ENCODE measurements around the gene TMEM232.

TMEM232 gene

GRCh38 chr5:110507972-110508371 is 218.5 kb downstream of the TMEM232 start:
- no peak for DNase-seq (ENCODE audit: extremely low read depth, low read depth)
- H3K4me3 ChIP-seq (replicated peaks; ENCODE audit: low read depth, low read length), result no peak overlapping the region
- no peak for TF ChIP-seq CTCF (IDR thresholded peaks at IDR 0.05; ENCODE audit: low read depth, low read length, missing control alignments)

GRCh38 chr5:110506378-110506777 is 220.1 kb downstream of the TMEM232 start:
- DNase-seq (ENCODE audit: extremely low read depth, low read depth), result no peak
- no peak overlapping the region for H3K4me3 ChIP-seq (replicated peaks; ENCODE audit: low read depth, low read length)
- TF ChIP-seq CTCF (IDR thresholded peaks at IDR 0.05; ENCODE audit: low read depth, low read length, missing control alignments), result no peak

DNA sequence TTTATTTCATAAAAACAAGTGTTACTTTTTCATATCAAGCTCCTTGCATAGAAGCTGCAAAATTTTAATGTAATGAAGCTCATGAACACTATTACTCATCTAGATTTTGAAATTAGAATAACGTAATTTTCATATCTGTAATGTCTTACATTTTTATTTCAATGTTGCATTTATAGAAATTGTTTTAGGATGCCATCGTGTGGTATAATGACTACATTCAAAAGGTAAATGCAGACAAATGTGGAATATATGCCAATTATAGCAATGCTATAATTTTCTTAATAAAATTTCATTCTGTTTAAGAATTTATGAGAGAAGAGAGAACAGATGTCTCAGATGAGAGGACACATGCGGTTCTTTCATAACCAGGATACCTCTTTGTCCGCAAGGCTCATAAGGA is 230.2 kb downstream of the TMEM232 start:
- TF ChIP-seq CTCF (IDR thresholded peaks at IDR 0.05; ENCODE audit: low read depth, low read length, missing control alignments), result no peak
- no peak for DNase-seq (ENCODE audit: extremely low read depth, low read depth)
- H3K4me3 ChIP-seq (replicated peaks; ENCODE audit: low read depth, low read length), result no peak overlapping the region

DNA sequence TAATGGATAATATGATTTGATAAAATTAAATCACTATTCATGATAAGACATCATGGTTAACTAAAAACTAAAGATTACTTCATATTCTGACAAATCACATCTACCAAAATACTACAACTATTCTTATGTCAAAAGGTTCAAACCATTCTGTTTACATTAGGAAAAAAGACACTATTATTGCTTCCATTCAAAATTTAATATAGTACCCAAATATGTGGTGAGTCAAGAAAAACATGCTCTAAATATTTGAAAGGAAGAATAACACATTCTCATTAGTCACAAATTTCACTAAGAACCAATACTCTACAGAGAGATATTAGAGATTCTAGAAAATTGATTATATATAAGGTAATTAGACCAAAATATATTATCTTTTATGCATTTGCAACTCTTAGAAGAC is 234.0 kb downstream of the TMEM232 start:
- DNase-seq (ENCODE audit: extremely low read depth, low read depth), result no peak
- no peak overlapping the region for H3K4me3 ChIP-seq (replicated peaks; ENCODE audit: low read depth, low read length)
- no peak for TF ChIP-seq CTCF (IDR thresholded peaks at IDR 0.05; ENCODE audit: low read depth, low read length, missing control alignments)

GRCh38 chr5:110478895-110479294 is 247.6 kb downstream of the TMEM232 start:
- DNase-seq (ENCODE audit: extremely low read depth, low read depth), result peak; percentile 4
- H3K4me3 ChIP-seq (replicated peaks; ENCODE audit: low read depth, low read length), result no peak overlapping the region
- TF ChIP-seq CTCF (IDR thresholded peaks at IDR 0.05; ENCODE audit: low read depth, low read length, missing control alignments), result no peak

- DNase-seq (ENCODE audit: extremely low read depth, low read depth), result no peak
- no peak overlapping the region for H3K4me3 ChIP-seq (replicated peaks; ENCODE audit: low read depth, low read length)
- TF ChIP-seq CTCF (IDR thresholded peaks at IDR 0.05; ENCODE audit: low read depth, low read length, missing control alignments), result no peak
Observed at GRCh38 chr5:110477911-110478310, 248.6 kb downstream of the TMEM232 start.

DNA sequence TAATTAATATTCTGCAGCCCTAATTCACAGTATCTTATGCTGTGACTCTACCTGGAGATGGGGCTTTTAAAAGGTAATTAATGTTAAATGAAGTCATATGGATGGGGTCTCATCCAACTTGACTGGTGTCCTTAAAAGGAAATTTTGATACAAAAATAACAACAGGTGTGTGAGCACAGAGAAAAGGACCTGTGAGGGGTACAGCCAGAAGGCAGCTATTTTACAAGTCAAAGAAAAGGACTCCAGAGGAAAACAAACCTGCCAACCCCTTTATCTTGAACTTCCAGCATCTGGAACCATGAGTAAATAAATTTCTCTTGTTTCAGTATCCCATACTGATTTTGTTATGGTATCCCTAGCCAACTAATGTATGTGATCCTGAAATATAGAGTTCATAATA is 250.3 kb downstream of the TMEM232 start:
- no peak for TF ChIP-seq CTCF (IDR thresholded peaks at IDR 0.05; ENCODE audit: low read depth, low read length, missing control alignments)

More for the DNA sequence above, 250.3 kb downstream of the TMEM232 start:
- DNase-seq (ENCODE audit: extremely low read depth, low read depth), result no peak
- no peak overlapping the region for H3K4me3 ChIP-seq (replicated peaks; ENCODE audit: low read depth, low read length)
